Measurements from ENCODE around the gene ZNF23.

Gene ZNF23

GRCh38 chr16:71440669-71441347 is 21.2 kb downstream of the ZNF23 start:
- no peak for DNase-seq
- TF ChIP-seq CTCF (IDR thresholded peaks at IDR 0.05), result peak; percentile 22
- H3K27ac Mint-ChIP-seq, result no peak overlapping the region
- H3K27me3 Mint-ChIP-seq (ENCODE audit: low read depth, poor library complexity), result peaks cover 24% of the 10 kb centered on the region
- H3K9me3 Mint-ChIP-seq, result peaks cover 26% of the 10 kb centered on the region
- peaks cover 14% of the 10 kb centered on the region for H3K36me3 Mint-ChIP-seq (ENCODE audit: low read depth)
- peaks cover 6% of the 10 kb centered on the region for H3K4me1 Mint-ChIP-seq
- H3K4me3 Mint-ChIP-seq, result no peak overlapping the region

- no peak for DNase-seq
- H3K9me3 Mint-ChIP-seq, result peaks cover 13% of the 10 kb centered on the region
- H3K4me1 Mint-ChIP-seq, result peaks cover 6% of the 10 kb centered on the region
- no peak overlapping the region for H3K27ac Mint-ChIP-seq
- no peak overlapping the region for H3K4me3 Mint-ChIP-seq
- H3K27me3 Mint-ChIP-seq (ENCODE audit: low read depth, poor library complexity), result peaks cover 27% of the 10 kb centered on the region
- H3K36me3 Mint-ChIP-seq (ENCODE audit: low read depth), result peaks cover 7% of the 10 kb centered on the region
- no peak for TF ChIP-seq CTCF (IDR thresholded peaks at IDR 0.05)
Observed at GRCh38 chr16:71439523-71439922, 22.5 kb downstream of the ZNF23 start.

- no peak overlapping the region for H3K27ac Mint-ChIP-seq
- H3K27me3 Mint-ChIP-seq (ENCODE audit: low read depth, poor library complexity), result peaks cover 38% of the 10 kb centered on the region
- no peaks in the 10 kb centered on the region for H3K9me3 Mint-ChIP-seq
- TF ChIP-seq CTCF (IDR thresholded peaks at IDR 0.05), result no peak
- no peak for DNase-seq
- H3K36me3 Mint-ChIP-seq (ENCODE audit: low read depth), result no peaks in the 10 kb centered on the region
- H3K4me1 Mint-ChIP-seq, result peaks cover 6% of the 10 kb centered on the region
- H3K4me3 Mint-ChIP-seq, result no peak overlapping the region
Observed at GRCh38 chr16:71436473-71436872, 25.6 kb downstream of the ZNF23 start.

GRCh38 chr16:71432906-71433305 is 29.1 kb downstream of the ZNF23 start:
- Mint-ChIP-seq H3K27me3 (ENCODE audit: low read depth, poor library complexity) (peaks cover 54% of the 10 kb centered on the region), H3K4me1 (no peaks in the 10 kb centered on the region), H3K9me3 (peaks cover 10% of the 10 kb centered on the region), H3K27ac (no peak overlapping the region), H3K36me3 (ENCODE audit: low read depth) (no peaks in the 10 kb centered on the region), H3K4me3 (no peak overlapping the region)
- DNase-seq, result no peak
- TF ChIP-seq CTCF (IDR thresholded peaks at IDR 0.05), result no peak

- Mint-ChIP-seq H3K4me1 (no peaks in the 10 kb centered on the region), H3K27ac (no peak overlapping the region), H3K27me3 (ENCODE audit: low read depth, poor library complexity) (peaks cover 58% of the 10 kb centered on the region), H3K36me3 (ENCODE audit: low read depth) (no peaks in the 10 kb centered on the region), H3K4me3 (no peak overlapping the region), H3K9me3 (peaks cover 10% of the 10 kb centered on the region)
- no peak for DNase-seq
- TF ChIP-seq CTCF (IDR thresholded peaks at IDR 0.05), result no peak
Observed at GRCh38 chr16:71431991-71432390, 30.1 kb downstream of the ZNF23 start.

- peaks cover 62% of the 10 kb centered on the region for H3K27me3 Mint-ChIP-seq (ENCODE audit: low read depth, poor library complexity)
Observed at GRCh38 chr16:71431176-71431575, 30.9 kb downstream of the ZNF23 start.

More at GRCh38 chr16:71431176-71431575, 30.9 kb downstream of the ZNF23 start:
- Mint-ChIP-seq H3K4me1 (no peaks in the 10 kb centered on the region), H3K9me3 (peaks cover 15% of the 10 kb centered on the region), H3K27ac (no peak overlapping the region), H3K4me3 (no peak overlapping the region), H3K36me3 (ENCODE audit: low read depth) (no peaks in the 10 kb centered on the region)
- no peak for TF ChIP-seq CTCF (IDR thresholded peaks at IDR 0.05)
- no peak for DNase-seq

All from nephron progenitor cell (in vitro differentiated cells).